ENCODE measurements around the gene ZNF559. TPM values are rescaled to one million over a fixed set of nuclear protein-coding genes. Genes with fewer than 3 reads are reported as not detected.

ZNF559 gene
- total and polyA plus RNA-seq, 2 donors from 2014 or later: 19.5 to 28.5 TPM

DNA sequence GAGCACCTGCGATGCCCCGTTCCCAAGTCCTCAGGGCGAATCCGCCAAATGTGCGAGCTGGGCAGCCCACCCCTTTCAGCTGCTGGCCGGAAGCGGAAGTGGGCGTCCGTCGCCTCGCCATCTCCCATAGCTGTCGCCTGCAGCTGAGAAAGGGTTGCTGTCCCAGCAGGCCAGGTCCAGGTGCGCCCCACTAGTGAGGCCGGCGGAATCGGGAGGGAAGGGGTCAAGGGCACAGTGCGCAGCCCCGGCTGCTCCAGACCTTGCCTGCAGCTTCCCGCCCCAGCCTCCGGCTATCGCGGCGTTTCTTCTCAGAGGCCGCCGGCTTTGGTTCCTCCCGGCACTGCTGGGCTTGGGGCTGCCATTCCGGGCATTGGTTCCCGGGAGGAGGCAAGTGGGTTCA lies 38.9 kb downstream of the ZNF559 start, which contains the start of gene ZNF177:
ZNF177 (plus strand) TSS at position 109 of the 400 bp plus-strand sequence. CDS start 15,299 bp downstream, outside the sequence.
- Histone ChIP-seq H3K27me3 (ENCODE audit: control insufficient read depth, insufficient read depth, low read length) (no peaks in the 10 kb centered on the region), H3K4me1 (ENCODE audit: control insufficient read depth in 2 of 3, insufficient read depth in 2 of 3, low read depth in 1 of 3, low read length in 3 of 3) (no peaks in the 10 kb centered on the region), H3K4me3 (ENCODE audit: low read length in 3 of 3) (peak within 1 kb of the TSS in 1 of 3 donors; percentile 58), H3K36me3 (ENCODE audit: control insufficient read depth in 2 of 3, insufficient read depth in 3 of 3, low read length in 3 of 3) (peaks cover 0 to 9% (median 2%) of the 10 kb centered on the region in 3 donors), H3K9me3 (ENCODE audit: control insufficient read depth in 2 of 3, insufficient read depth in 1 of 3, low read length in 3 of 3) (peaks cover 2 to 74% (median 30%) of the 10 kb centered on the region in 3 donors), H3K9ac (ENCODE audit: low read length in 3 of 3) (peak within 1 kb of the TSS in 1 of 3 donors; percentile 45), H3K27ac (ENCODE audit: low read depth in 2 of 2, low read length in 2 of 2) (no peak within 1 kb of the TSS)
- DNase-seq (peak; percentile 68 to 80 (median 73)), FAIRE-seq (no peak)
- intact Hi-C loops (cut with DNase I): no loop called here
- TF ChIP-seq, protein P1, sequence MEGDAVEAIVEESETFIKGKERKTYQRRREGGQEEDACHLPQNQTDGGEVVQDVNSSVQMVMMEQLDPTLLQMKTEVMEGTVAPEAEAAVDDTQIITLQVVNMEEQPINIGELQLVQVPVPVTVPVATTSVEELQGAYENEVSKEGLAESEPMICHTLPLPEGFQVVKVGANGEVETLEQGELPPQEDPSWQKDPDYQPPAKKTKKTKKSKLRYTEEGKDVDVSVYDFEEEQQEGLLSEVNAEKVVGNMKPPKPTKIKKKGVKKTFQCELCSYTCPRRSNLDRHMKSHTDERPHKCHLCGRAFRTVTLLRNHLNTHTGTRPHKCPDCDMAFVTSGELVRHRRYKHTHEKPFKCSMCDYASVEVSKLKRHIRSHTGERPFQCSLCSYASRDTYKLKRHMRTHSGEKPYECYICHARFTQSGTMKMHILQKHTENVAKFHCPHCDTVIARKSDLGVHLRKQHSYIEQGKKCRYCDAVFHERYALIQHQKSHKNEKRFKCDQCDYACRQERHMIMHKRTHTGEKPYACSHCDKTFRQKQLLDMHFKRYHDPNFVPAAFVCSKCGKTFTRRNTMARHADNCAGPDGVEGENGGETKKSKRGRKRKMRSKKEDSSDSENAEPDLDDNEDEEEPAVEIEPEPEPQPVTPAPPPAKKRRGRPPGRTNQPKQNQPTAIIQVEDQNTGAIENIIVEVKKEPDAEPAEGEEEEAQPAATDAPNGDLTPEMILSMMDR (IDR thresholded peaks at IDR 0.05; ENCODE audit: borderline replicate concordance, extremely low read depth, insufficient read depth): no peak

DNA sequence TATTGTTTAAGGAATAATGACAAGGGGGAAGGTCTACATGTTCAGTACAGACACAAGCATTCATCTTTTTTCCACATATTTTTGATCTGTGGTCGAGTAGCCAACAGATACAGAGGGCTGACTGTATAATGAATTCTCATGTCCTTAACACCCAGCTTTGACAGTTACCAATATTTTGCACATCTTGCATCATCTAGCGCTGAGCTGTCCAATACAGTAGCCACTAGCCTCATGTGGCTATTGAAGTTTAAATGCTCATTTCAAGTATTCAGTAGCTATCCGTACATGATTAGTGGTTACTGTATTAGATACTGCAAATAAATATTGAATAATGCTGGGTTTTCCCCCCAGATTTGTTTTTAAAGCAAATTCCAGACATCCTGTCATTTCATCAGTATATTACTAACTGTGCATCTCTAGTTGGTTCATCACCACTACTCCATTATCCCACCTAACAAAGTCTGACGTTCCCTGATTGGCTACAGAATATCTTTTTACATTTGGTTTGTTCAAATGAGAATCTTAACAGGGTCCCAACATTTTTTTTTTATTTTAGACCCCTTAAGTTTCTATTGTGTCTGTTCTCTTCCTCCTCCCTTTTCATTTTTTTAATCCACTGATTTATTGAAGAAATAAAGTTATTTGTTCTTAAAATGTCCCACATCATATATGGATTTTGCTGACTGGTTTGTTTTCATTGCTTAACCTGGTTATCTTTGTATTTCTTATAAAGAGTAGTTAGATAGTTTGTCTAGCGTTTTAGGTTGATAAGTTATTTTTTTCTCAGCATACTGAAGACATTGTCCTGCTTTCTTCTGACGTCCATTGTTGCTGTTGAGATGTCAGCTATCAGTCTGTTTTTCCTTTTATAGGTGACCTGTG lies 47.0 kb downstream of the ZNF559 start:
- DNase-seq (no peak), FAIRE-seq (no peak)
- H3K4me1 ChIP-seq (ENCODE audit: control insufficient read depth in 2 of 3, insufficient read depth in 2 of 3, low read depth in 1 of 3, low read length in 3 of 3): no peaks in the 10 kb centered on the region
- H3K9me3 ChIP-seq (ENCODE audit: control insufficient read depth in 2 of 3, insufficient read depth in 1 of 3, low read length in 3 of 3): peaks cover 11 to 79% (median 51%) of the 10 kb centered on the region in 3 donors
- TF ChIP-seq, protein P1 (IDR thresholded peaks at IDR 0.05; ENCODE audit: borderline replicate concordance, extremely low read depth, insufficient read depth): no peak
- H3K9ac ChIP-seq (ENCODE audit: low read length in 3 of 3): no peak overlapping the region
- H3K27ac ChIP-seq (ENCODE audit: low read depth in 2 of 2, low read length in 2 of 2): no peak overlapping the region
- H3K36me3 ChIP-seq (ENCODE audit: control insufficient read depth in 2 of 3, insufficient read depth in 3 of 3, low read length in 3 of 3): peaks cover 0 to 17% (median 2%) of the 10 kb centered on the region in 3 donors
- intact Hi-C loops (cut with DNase I): no loop called here
- H3K4me3 ChIP-seq (ENCODE audit: low read length in 3 of 3): no peak overlapping the region
- H3K27me3 ChIP-seq (ENCODE audit: control insufficient read depth, insufficient read depth, low read length): no peaks in the 10 kb centered on the region

DNA sequence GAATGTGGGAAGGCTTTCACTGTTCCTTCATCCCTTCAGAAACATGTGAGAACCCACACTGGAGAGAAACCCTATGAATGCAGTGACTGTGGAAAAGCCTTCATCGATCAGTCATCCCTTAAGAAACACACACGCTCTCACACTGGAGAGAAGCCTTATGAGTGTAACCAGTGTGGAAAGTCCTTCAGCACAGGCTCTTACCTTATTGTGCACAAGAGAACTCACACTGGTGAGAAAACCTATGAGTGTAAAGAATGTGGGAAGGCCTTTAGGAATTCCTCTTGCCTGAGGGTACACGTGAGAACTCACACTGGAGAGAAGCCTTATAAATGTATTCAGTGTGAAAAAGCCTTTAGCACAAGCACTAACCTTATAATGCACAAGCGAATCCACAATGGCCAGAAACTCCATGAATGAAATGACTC lies 57.4 kb downstream of the ZNF559 start:
- no peak for FAIRE-seq

More for the DNA sequence above, 57.4 kb downstream of the ZNF559 start:
- TF ChIP-seq, protein P1 (IDR thresholded peaks at IDR 0.05; ENCODE audit: borderline replicate concordance, extremely low read depth, insufficient read depth): no peak
- Histone ChIP-seq H3K9me3 (ENCODE audit: control insufficient read depth in 2 of 3, insufficient read depth in 1 of 3, low read length in 3 of 3) (peaks cover 38 to 94% (median 78%) of the 10 kb centered on the region in 3 donors), H3K4me1 (ENCODE audit: control insufficient read depth in 2 of 3, insufficient read depth in 2 of 3, low read depth in 1 of 3, low read length in 3 of 3) (no peaks in the 10 kb centered on the region), H3K36me3 (ENCODE audit: control insufficient read depth in 2 of 3, insufficient read depth in 3 of 3, low read length in 3 of 3) (peaks cover 56 to 72% (median 58%) of the 10 kb centered on the region in 3 donors), H3K4me3 (ENCODE audit: low read length in 3 of 3) (peak overlapping the region in 2 of 3 donors; percentile 36 to 40), H3K27me3 (ENCODE audit: control insufficient read depth, insufficient read depth, low read length) (no peaks in the 10 kb centered on the region), H3K9ac (ENCODE audit: low read length in 3 of 3) (no peak overlapping the region), H3K27ac (ENCODE audit: low read depth in 2 of 2, low read length in 2 of 2) (no peak overlapping the region)
- no peak for DNase-seq
- intact Hi-C loops (cut with DNase I): no loop called here

Other genes with a start within 250 kb of the ZNF559 start
- not detected for gene OR1M1, start 237.1 kb upstream of the ZNF559 start, total RNA-seq
- not detected for gene OR1M1, start 237.1 kb upstream of the ZNF559 start, polyA plus RNA-seq (ENCODE audit: insufficient read depth, low read depth, low replicate concordance)
- gene OR7G2, start 216.7 kb upstream of the ZNF559 start, total RNA-seq: not detected
- gene OR7G2, start 216.7 kb upstream of the ZNF559 start, polyA plus RNA-seq (ENCODE audit: insufficient read depth, low read depth, low replicate concordance): not detected
- gene OR7G1, start 208.4 kb upstream of the ZNF559 start, total RNA-seq: not detected
- gene OR7G1, start 208.4 kb upstream of the ZNF559 start, polyA plus RNA-seq (ENCODE audit: insufficient read depth, low read depth, low replicate concordance): not detected
- gene OR7G3, start 197.2 kb upstream of the ZNF559 start, total RNA-seq: not detected
- not detected for gene OR7G3, start 197.2 kb upstream of the ZNF559 start, polyA plus RNA-seq (ENCODE audit: insufficient read depth, low read depth, low replicate concordance)
- gene ZNF317, start 183.8 kb upstream of the ZNF559 start, total RNA-seq: 32.6 TPM
- gene ZNF317, start 183.8 kb upstream of the ZNF559 start, polyA plus RNA-seq (ENCODE audit: insufficient read depth, low read depth, low replicate concordance): 30.2 TPM
- gene OR7D2, start 145.2 kb upstream of the ZNF559 start, total RNA-seq: not detected
- gene OR7D2, start 145.2 kb upstream of the ZNF559 start, polyA plus RNA-seq (ENCODE audit: insufficient read depth, low read depth, low replicate concordance): not detected
- gene OR7D4, start 104.6 kb upstream of the ZNF559 start, total RNA-seq: not detected
- gene OR7D4, start 104.6 kb upstream of the ZNF559 start, polyA plus RNA-seq (ENCODE audit: insufficient read depth, low read depth, low replicate concordance): not detected
- gene OR7E24, start 73.2 kb upstream of the ZNF559 start, total RNA-seq: not detected
- gene OR7E24, start 73.2 kb upstream of the ZNF559 start, polyA plus RNA-seq (ENCODE audit: insufficient read depth, low read depth, low replicate concordance): not detected
- 11.4 TPM for gene ZNF699, start 14.3 kb upstream of the ZNF559 start, total RNA-seq
- 0.69 TPM for gene ZNF699, start 14.3 kb upstream of the ZNF559 start, polyA plus RNA-seq (ENCODE audit: insufficient read depth, low read depth, low replicate concordance)
- gene ZNF177, start 38.8 kb downstream of the ZNF559 start, total RNA-seq: 1.8 TPM
- 5.7 TPM for gene ZNF177, start 38.8 kb downstream of the ZNF559 start, polyA plus RNA-seq (ENCODE audit: insufficient read depth, low read depth, low replicate concordance)
- 31.4 TPM for gene ZNF266, start 111.4 kb downstream of the ZNF559 start, total RNA-seq
- gene ZNF266, start 111.4 kb downstream of the ZNF559 start, polyA plus RNA-seq (ENCODE audit: insufficient read depth, low read depth, low replicate concordance): 8.4 TPM
- gene ZNF560, start 174.4 kb downstream of the ZNF559 start, total RNA-seq: not detected
- gene ZNF560, start 174.4 kb downstream of the ZNF559 start, polyA plus RNA-seq (ENCODE audit: insufficient read depth, low read depth, low replicate concordance): not detected
- 22.9 TPM for gene ZNF426, start 214.5 kb downstream of the ZNF559 start, total RNA-seq
- gene ZNF426, start 214.5 kb downstream of the ZNF559 start, polyA plus RNA-seq (ENCODE audit: insufficient read depth, low read depth, low replicate concordance): 2.9 TPM

Measured in kidney (tissue), 14 donors.